T-helper 9 cell (primary cell): Measurements from ENCODE around the gene GBX2.

Experiments
- DNase-seq: peaks from one replicate; pipeline ENCODE4 v3.0.0-alpha.2; 2020
- total RNA-seq, 2 donors: gene quantifications; one replicate each; lab custom pipeline; 2026; lab: John Stamatoyannopoulos, UW

Gene GBX2
- total RNA-seq: 0 reads per million in 2 donors

GRCh38 chr2:236168110-236169080, at the start of gene GBX2:
TSS of gene GBX2 (minus strand) at chr2:236168386. CDS start at chr2:236167971, 415 bp downstream.
- no peak for DNase-seq

GRCh38 chr2:236217926-236218325, 49.7 kb upstream of the GBX2 start:
- no peak for DNase-seq

- no peak for DNase-seq
Observed at GRCh38 chr2:236216711-236217110, 48.5 kb upstream of the GBX2 start.

GRCh38 chr2:236215761-236216333, 47.7 kb upstream of the GBX2 start:
- no peak for DNase-seq

GRCh38 chr2:236215196-236215595, 47.0 kb upstream of the GBX2 start:
- DNase-seq: no peak

GRCh38 chr2:236214376-236214995, 46.3 kb upstream of the GBX2 start:
- DNase-seq: no peak

- DNase-seq: no peak
Observed at GRCh38 chr2:236211296-236211695, 43.1 kb upstream of the GBX2 start.

GRCh38 chr2:236210536-236210935, 42.4 kb upstream of the GBX2 start:
- no peak for DNase-seq

GRCh38 chr2:236209996-236210395, 41.8 kb upstream of the GBX2 start:
- DNase-seq: no peak

GRCh38 chr2:236209535-236209934, 41.3 kb upstream of the GBX2 start:
- DNase-seq: no peak

GRCh38 chr2:236208019-236208926, 40.1 kb upstream of the GBX2 start:
- no peak for DNase-seq

- no peak for DNase-seq
Observed at GRCh38 chr2:236207472-236207871, 39.3 kb upstream of the GBX2 start.

GRCh38 chr2:236205867-236206645, 37.9 kb upstream of the GBX2 start:
- DNase-seq: no peak

GRCh38 chr2:236204953-236205352, 36.8 kb upstream of the GBX2 start:
- DNase-seq: no peak

- DNase-seq: no peak
Observed at GRCh38 chr2:236200378-236200777, 32.2 kb upstream of the GBX2 start.

GRCh38 chr2:236196366-236196765, 28.2 kb upstream of the GBX2 start:
- DNase-seq: no peak

GRCh38 chr2:236195726-236196125, 27.5 kb upstream of the GBX2 start:
- DNase-seq: no peak

GRCh38 chr2:236194786-236195185, 26.6 kb upstream of the GBX2 start:
- no peak for DNase-seq

- no peak for DNase-seq
Observed at GRCh38 chr2:236193026-236193425, 24.8 kb upstream of the GBX2 start.

GRCh38 chr2:236190674-236191073, 22.5 kb upstream of the GBX2 start:
- no peak for DNase-seq

- no peak for DNase-seq
Observed at GRCh38 chr2:236184701-236185100, 16.5 kb upstream of the GBX2 start.
